Measurements from ENCODE around the gene YAE1.

GRCh38 chr7:39587393-39587792, 21.2 kb downstream of the YAE1 start:
- TF ChIP-seq EZH2phosphoT487 (IDR thresholded peaks at IDR 0.05; ENCODE audit: insufficient read depth, low read depth): no peak
- TF ChIP-seq EZH2 (IDR thresholded peaks at IDR 0.05; ENCODE audit: insufficient read depth, poor library complexity, severe bottlenecking): no peak
